HEK293 (cell line): Measurements from ENCODE around the gene EZH2.

ENCODE experiments used
- CTCF ChIA-PET: fragments of 350-600 bp; formaldehyde crosslinking; extraction: SDS; loops from one replicate; lab custom pipeline; 2021; ENCODE audit warnings: antibody characterized with exemption; lab: Yijun Ruan, JAX
- POLR2A ChIA-PET: fragments of 300-600 bp; formaldehyde crosslinking; extraction: SDS; loops from one replicate; lab custom pipeline; 2020; ENCODE audit warnings: antibody characterized with exemption, inconsistent platforms; lab: Yijun Ruan, JAX
- H3K27ac ChIP-seq: fragments of 200-500 bp; sonication (Bioruptor generic); 2 replicates; pipeline ENCODE4 v1.5.1; 2014; ENCODE audit warnings: low read depth, low read length, control low read depth, inconsistent platforms; ENCODE audit errors: extremely low read depth
- H3K36me3 ChIP-seq, 2 experiments: fragments of 200-500 bp in 1 of 2; sonication (Bioruptor generic) in 1 of 2; 1 replicate in 1 of 2; 2 replicates in 1 of 2; pipeline ENCODE4 v1.5.1; 2014 to 2017; ENCODE audit warnings: inconsistent platforms in 2 of 2, low read length in 2 of 2; ENCODE audit not compliant: control insufficient read depth in 2 of 2, insufficient read depth in 1 of 2
- H3K4me1 ChIP-seq: fragments of 200-500 bp; sonication (Bioruptor generic); 2 replicates; pipeline ENCODE4 v1.5.1; 2014; ENCODE audit warnings: mild to moderate bottlenecking, low read length, inconsistent platforms; ENCODE audit not compliant: control insufficient read depth, insufficient read depth
- H3K4me3 ChIP-seq: 2 replicates; pipeline ENCODE4 v1.5.1; 2011; ENCODE audit warnings: low read depth, mild to moderate bottlenecking, control low read depth, low read length, moderate library complexity
- H3K9me3 ChIP-seq: fragments of 200-500 bp; sonication (Bioruptor generic); 2 replicates; pipeline ENCODE4 v1.5.1; 2014; ENCODE audit warnings: low read depth, low read length, inconsistent platforms; ENCODE audit not compliant: control insufficient read depth, insufficient read depth
- KLF1 ChIP-seq: fragments of 450-650 bp; formaldehyde crosslinking; IDR thresholded peaks from 2 replicates; pipeline ENCODE4 v1.5.1; 2016; ENCODE audit warnings: missing biosample characterization, missing genetic modification characterization
- OSR2 ChIP-seq: fragments of 450-650 bp; formaldehyde crosslinking; IDR thresholded peaks from 2 replicates; pipeline ENCODE4 v1.5.1; 2016; ENCODE audit warnings: missing biosample characterization, missing genetic modification characterization
- ZEB2 ChIP-seq: fragments of 450-650 bp; formaldehyde crosslinking; IDR thresholded peaks from 2 replicates; pipeline ENCODE4 v1.5.1; 2016; ENCODE audit warnings: missing biosample characterization, missing genetic modification characterization
- ZIC2 ChIP-seq: fragments of 450-650 bp; formaldehyde crosslinking; IDR thresholded peaks from 2 replicates; pipeline ENCODE4 v1.5.1; 2016; ENCODE audit warnings: missing biosample characterization, missing genetic modification characterization
- ZNF202 ChIP-seq: fragments of 450-650 bp; formaldehyde crosslinking; IDR thresholded peaks from 2 replicates; pipeline ENCODE4 v1.5.1; 2016; ENCODE audit warnings: missing biosample characterization, missing genetic modification characterization, borderline replicate concordance
- ZNF311 ChIP-seq: fragments of 450-650 bp; formaldehyde crosslinking; IDR thresholded peaks from 2 replicates; pipeline ENCODE4 v1.5.1; 2017; ENCODE audit warnings: missing biosample characterization, missing genetic modification characterization, borderline replicate concordance
- ZNF335 ChIP-seq: fragments of 450-650 bp; formaldehyde crosslinking; conservative IDR thresholded peaks from 2 replicates; pipeline ENCODE4 v1.5.1; 2016; ENCODE audit warnings: missing biosample characterization, missing genetic modification characterization
- ZNF354C ChIP-seq: fragments of 450-650 bp; formaldehyde crosslinking; IDR thresholded peaks from 2 replicates; pipeline ENCODE4 v1.5.1; 2016; ENCODE audit warnings: missing biosample characterization, missing genetic modification characterization, low read depth, borderline replicate concordance
- ZNF394 ChIP-seq: fragments of 450-650 bp; formaldehyde crosslinking; IDR thresholded peaks from 2 replicates; pipeline ENCODE4 v1.5.1; 2016; ENCODE audit warnings: missing biosample characterization, missing genetic modification characterization, mild to moderate bottlenecking, moderate library complexity, borderline replicate concordance
- ZNF423 ChIP-seq: fragments of 450-650 bp; formaldehyde crosslinking; IDR thresholded peaks from 2 replicates; pipeline ENCODE4 v1.5.1; 2016; ENCODE audit warnings: missing biosample characterization, missing genetic modification characterization
- ZNF48 ChIP-seq: fragments of 450-650 bp; formaldehyde crosslinking; IDR thresholded peaks from 2 replicates; pipeline ENCODE4 v1.5.1; 2016; ENCODE audit warnings: missing biosample characterization, missing genetic modification characterization
- ZNF558 ChIP-seq: fragments of 450-650 bp; formaldehyde crosslinking; IDR thresholded peaks from 2 replicates; pipeline ENCODE4 v1.5.1; 2016; ENCODE audit warnings: missing biosample characterization, missing genetic modification characterization
- ZNF610 ChIP-seq: fragments of 450-650 bp; formaldehyde crosslinking; IDR thresholded peaks from 2 replicates; pipeline ENCODE4 v1.5.1; 2016; ENCODE audit warnings: missing biosample characterization, missing genetic modification characterization, borderline replicate concordance
- ZNF629 ChIP-seq: fragments of 450-650 bp; formaldehyde crosslinking; IDR thresholded peaks from 2 replicates; pipeline ENCODE4 v1.5.1; 2017; ENCODE audit warnings: missing biosample characterization, missing genetic modification characterization
- ZNF701 ChIP-seq: fragments of 450-650 bp; formaldehyde crosslinking; IDR thresholded peaks from 2 replicates; pipeline ENCODE4 v1.5.1; 2016; ENCODE audit warnings: missing biosample characterization, missing genetic modification characterization
- ZNF837 ChIP-seq: fragments of 450-650 bp; formaldehyde crosslinking; IDR thresholded peaks from 2 replicates; pipeline ENCODE4 v1.5.1; 2016; ENCODE audit warnings: missing biosample characterization, missing genetic modification characterization
- TF ChIP-seq, protein P1 (sequence below): fragments of 450-650 bp; formaldehyde crosslinking; IDR thresholded peaks from 2 replicates; pipeline ENCODE4 v1.5.1; 2016; ENCODE audit warnings: missing biosample characterization, missing genetic modification characterization
- TF ChIP-seq, protein P2 (sequence below): fragments of 450-650 bp; formaldehyde crosslinking; IDR thresholded peaks from 2 replicates; pipeline ENCODE4 v1.5.1; 2017; ENCODE audit warnings: missing biosample characterization, missing genetic modification characterization

The EZH2 gene

DNA sequence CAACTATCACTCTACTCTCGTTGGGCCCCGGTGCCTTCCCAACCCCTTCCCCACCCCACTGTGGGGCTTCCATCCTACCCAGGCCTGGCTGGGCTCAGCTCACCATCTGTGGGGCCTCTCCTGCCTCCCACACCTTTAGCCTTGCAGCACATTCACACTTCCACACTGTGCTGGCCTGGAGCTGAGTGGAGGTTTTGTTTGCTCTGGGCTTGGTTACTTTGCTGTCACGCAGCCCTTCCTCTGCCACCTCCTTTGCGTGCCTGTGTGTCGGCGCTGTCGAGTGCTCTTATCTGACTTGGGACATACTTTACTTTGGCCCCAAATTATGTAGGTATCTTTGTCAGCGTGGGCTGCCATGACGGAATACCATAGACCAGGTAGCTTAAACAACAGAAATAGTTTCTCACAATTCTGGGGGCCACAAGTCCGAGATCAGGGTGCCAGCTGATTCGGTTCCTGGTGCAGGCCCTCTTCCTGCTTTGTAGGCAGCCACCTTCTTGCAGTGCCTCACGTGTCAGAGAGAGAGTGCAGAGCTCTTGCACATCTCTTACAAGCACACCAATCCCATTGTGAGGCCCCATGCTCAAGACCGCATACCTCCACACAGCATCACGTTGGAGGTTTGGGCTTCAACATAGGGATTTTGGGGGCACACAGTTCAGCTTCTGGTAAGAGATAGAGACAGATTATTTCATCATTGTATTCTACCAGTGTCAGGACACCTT, 96.4 kb downstream of the EZH2 start (continued):
- TF ChIP-seq ZNF311 (tag by site-specific recombination) (no peak), ZNF629 (tag by site-specific recombination) (no peak), ZNF610 (tag by site-specific recombination) (no peak), ZEB2 (tag by site-specific recombination) (no peak), ZNF48 (no peak), ZNF335 (no peak), ZNF558 (tag by site-specific recombination) (no peak), ZNF394 (tag by site-specific recombination) (no peak)

DNA sequence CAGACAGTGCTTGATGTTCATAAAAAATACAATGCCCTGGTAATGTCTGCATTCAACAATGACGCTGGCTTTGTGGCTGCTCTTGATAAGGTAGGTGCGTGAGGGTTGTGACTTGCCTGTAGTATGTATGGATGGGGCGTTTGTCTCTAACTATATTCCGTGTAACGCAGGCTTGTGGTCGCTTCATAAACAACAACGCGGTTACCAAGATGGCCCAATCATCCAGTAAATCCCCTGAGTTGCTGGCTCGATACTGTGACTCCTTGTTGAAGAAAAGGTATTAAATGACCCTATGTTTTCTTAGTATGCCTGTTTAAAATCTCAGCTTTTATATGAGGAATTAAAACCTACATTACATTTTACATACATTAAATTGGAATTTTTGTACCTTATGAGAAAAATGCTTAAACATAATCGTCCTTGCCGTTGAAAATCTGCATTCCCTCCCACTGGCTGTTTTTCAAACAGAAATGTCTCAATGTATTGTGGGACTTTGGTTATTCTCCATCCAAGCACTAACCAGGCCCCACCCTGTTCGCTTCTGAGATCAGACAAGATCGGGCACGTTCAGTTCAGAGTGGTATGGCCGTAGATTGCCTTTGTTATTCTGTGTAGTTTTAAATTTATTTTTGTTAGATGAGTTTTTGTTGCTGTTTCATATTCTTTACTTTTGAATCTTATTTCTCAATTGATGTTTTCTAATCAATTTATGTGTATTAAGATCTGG, 100.1 kb downstream of the EZH2 start:
- H3K4me3 ChIP-seq = no peak overlapping the region
- no peaks in the 10 kb centered on the region for H3K4me1 ChIP-seq
- H3K9me3 ChIP-seq = no peaks in the 10 kb centered on the region
- CTCF ChIA-PET = interaction anchor here (0.5 to 1.2 kb wide), 3 partner anchors 27 to 191 kb away, joined by 3 to 5 read pairs (median 4); no protein-coding TSS in a partner anchor
- no peak overlapping the region for H3K27ac ChIP-seq
- peaks cover 9 to 82% of the 10 kb centered on the region in 2 experiments for H3K36me3 ChIP-seq
- TF ChIP-seq ZNF423 (tag by site-specific recombination) (no peak), ZIC2 (tag by site-specific recombination) (no peak), ZNF837 (no peak), ZNF354C (no peak), ZNF701 (tag by site-specific recombination) (no peak), OSR2 (tag by site-specific recombination) (no peak)
- TF ChIP-seq, protein P1, sequence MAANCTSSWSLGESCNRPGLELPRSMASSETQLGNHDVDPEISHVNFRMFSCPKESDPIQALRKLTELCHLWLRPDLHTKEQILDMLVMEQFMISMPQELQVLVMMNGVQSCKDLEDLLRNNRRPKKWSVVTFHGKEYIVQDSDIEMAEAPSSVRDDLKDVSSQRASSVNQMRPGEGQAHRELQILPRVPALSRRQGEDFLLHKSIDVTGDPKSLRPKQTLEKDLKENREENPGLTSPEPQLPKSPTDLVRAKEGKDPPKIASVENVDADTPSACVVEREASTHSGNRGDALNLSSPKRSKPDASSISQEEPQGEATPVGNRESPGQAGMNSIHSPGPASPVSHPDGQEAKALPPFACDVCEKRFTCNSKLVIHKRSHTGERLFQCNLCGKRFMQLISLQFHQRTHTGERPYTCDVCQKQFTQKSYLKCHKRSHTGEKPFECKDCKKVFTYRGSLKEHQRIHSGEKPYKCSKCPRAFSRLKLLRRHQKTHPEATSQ (tag by site-specific recombination) = no peak
- TF ChIP-seq, protein P2, sequence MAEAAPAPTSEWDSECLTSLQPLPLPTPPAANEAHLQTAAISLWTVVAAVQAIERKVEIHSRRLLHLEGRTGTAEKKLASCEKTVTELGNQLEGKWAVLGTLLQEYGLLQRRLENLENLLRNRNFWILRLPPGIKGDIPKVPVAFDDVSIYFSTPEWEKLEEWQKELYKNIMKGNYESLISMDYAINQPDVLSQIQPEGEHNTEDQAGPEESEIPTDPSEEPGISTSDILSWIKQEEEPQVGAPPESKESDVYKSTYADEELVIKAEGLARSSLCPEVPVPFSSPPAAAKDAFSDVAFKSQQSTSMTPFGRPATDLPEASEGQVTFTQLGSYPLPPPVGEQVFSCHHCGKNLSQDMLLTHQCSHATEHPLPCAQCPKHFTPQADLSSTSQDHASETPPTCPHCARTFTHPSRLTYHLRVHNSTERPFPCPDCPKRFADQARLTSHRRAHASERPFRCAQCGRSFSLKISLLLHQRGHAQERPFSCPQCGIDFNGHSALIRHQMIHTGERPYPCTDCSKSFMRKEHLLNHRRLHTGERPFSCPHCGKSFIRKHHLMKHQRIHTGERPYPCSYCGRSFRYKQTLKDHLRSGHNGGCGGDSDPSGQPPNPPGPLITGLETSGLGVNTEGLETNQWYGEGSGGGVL (tag by site-specific recombination) = no peak
- POLR2A ChIA-PET = no interaction called here

DNA sequence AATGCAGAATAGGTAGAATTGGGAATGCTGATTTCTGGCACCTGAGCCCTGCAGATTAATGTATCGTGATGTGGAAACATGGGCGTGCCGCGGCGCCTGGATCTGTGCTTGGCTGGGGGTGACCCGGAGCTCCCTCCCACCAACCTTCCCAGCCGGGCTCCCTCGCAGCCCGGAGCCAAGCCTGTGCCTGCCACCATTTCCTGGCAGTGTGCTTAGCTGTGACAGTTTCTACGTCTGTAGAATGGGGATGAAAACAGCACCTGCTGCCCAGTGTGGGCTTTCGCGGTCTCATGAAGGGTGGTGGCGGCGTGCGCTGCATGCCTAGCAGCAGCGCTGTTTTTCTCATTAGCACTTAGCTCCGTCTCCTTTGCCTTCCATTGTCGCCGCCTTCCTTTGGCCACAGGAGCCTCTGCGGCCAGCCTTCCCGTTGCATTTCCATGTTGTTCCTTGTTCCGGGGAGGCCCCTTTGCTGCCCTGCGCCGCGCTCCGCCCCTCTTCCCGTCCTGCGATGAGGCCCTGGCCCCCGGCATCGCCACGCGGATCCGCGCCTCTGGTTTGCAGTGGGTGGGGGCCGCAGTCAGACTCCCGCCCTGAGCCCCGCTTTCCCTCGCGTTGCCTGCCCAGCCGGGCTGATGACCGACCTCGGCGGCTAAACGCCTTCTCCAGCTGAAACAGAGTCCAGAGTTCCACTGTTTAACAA, 101.2 kb downstream of the EZH2 start:
- CTCF ChIA-PET = no interaction called here
- H3K27ac ChIP-seq = no peak overlapping the region
- 0 out of 2 replicates have a peak, but pooled peaks have one; percentile 22 for TF ChIP-seq ZNF202 (tag by site-specific recombination)
- no peak for TF ChIP-seq KLF1
- TF ChIP-seq, all 188 proteins: peak for 1
- POLR2A ChIA-PET = no interaction called here
- Histone ChIP-seq H3K9me3 (no peaks in the 10 kb centered on the region), H3K4me3 (no peak overlapping the region), H3K36me3 (peaks cover 9 to 80% of the 10 kb centered on the region in 2 experiments; a peak in 2 of 3 replicates), H3K4me1 (no peaks in the 10 kb centered on the region)
